ENCODE data around the gene AIM2.

DNA sequence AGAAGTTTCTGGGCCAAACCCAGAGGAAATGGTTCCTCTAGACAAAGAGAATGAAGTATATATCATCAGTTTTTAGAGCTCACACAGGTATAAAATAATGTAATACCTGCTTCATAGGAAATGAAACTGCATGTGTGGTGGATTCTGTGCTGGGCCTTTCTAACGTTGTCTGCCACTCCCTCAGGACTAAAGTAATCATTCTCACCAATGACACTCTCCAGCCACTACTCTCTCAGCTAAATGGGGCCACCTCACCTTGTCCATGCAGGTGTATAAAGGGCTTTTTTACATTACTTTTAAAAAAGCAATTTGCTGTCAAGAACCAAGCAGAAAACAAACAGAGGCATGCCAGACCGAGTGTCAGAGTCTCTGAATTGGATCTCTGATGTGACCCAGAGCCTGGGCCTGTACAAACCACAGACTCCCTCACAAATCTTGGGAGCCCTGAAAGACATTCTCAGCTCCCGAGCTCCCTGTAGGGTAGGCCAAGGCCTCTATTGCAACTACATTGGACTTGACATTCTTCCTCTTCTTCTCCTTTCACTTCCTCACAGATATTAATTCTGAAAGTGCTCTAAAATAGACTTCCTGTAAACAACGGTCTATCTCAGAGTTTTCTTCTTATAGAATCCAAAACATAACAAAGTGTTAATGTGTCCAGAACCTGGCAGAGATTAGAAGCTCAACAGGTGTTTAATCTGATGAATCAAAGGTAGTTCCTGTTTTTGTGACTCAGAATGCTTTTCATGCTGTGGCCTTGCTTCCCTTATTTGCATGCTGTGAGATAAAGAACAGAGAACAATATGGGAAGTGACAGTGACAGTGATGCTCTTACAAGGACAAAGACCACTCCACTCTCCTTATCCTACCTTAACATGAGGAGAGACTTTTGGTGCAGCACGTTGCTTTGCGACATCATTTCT, 8.6 kb downstream of the AIM2 start:
- TF ChIP-seq POLR2A (IDR thresholded peaks at IDR 0.05), result no peak
- TF ChIP-seq, protein P1, sequence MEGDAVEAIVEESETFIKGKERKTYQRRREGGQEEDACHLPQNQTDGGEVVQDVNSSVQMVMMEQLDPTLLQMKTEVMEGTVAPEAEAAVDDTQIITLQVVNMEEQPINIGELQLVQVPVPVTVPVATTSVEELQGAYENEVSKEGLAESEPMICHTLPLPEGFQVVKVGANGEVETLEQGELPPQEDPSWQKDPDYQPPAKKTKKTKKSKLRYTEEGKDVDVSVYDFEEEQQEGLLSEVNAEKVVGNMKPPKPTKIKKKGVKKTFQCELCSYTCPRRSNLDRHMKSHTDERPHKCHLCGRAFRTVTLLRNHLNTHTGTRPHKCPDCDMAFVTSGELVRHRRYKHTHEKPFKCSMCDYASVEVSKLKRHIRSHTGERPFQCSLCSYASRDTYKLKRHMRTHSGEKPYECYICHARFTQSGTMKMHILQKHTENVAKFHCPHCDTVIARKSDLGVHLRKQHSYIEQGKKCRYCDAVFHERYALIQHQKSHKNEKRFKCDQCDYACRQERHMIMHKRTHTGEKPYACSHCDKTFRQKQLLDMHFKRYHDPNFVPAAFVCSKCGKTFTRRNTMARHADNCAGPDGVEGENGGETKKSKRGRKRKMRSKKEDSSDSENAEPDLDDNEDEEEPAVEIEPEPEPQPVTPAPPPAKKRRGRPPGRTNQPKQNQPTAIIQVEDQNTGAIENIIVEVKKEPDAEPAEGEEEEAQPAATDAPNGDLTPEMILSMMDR (IDR thresholded peaks at IDR 0.05 in 4 of 5, conservative IDR thresholded peaks at IDR 0.05 in 1 of 5), result no peak

Data from gastrocnemius medialis (tissue), 4 donors.